HT-29 (cell line): ENCODE results near the gene ACP7. TPM values are rescaled to one million over a fixed set of nuclear protein-coding genes. Genes with fewer than 3 reads are reported as not detected.

Experiments
- DNase-seq: peaks from one replicate; pipeline ENCODE4 v3.0.0-alpha.2; 2015; ENCODE audit warnings: low spot score
- total RNA-seq: library from RNA; depleted of rRNA; stranded (reverse); fragments of >200 nt; shearing (Covaris generic); gene quantifications from 2 replicates; pipeline ENCODE4 v1.2.3, GENCODE V29; 2014

The ACP7 gene
- total RNA-seq, 1 experiment from 2014 or later: not detected

- DNase-seq: no peak
Measured at GRCh38 chr19:39146686-39147450, 62.7 kb downstream of the ACP7 start.

DNA sequence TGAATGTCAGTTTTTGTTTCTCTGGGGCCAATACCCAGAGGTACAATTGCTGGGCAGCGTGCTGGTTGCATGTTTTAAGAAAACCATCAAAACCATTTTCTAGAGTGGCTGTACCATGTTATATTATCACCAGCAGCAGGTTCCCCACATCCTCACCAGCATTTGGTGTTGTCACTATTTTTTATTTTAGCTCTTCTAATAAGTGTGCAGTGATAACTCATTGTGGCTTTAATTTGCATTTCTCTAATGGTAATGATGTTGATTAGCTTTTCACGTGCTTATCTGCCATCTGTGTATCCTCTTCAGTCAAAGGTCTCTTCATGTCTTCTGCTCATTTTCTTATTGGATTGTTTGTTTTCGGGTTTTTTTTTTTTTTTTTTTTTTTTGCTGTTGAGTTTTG lies 63.3 kb downstream of the ACP7 start:
- no peak for DNase-seq

GRCh38 chr19:39148939-39149529 lies 64.9 kb downstream of the ACP7 start:
- DNase-seq: no peak

- DNase-seq: no peak
Measured at GRCh38 chr19:39150235-39150634, 66.1 kb downstream of the ACP7 start.

DNA sequence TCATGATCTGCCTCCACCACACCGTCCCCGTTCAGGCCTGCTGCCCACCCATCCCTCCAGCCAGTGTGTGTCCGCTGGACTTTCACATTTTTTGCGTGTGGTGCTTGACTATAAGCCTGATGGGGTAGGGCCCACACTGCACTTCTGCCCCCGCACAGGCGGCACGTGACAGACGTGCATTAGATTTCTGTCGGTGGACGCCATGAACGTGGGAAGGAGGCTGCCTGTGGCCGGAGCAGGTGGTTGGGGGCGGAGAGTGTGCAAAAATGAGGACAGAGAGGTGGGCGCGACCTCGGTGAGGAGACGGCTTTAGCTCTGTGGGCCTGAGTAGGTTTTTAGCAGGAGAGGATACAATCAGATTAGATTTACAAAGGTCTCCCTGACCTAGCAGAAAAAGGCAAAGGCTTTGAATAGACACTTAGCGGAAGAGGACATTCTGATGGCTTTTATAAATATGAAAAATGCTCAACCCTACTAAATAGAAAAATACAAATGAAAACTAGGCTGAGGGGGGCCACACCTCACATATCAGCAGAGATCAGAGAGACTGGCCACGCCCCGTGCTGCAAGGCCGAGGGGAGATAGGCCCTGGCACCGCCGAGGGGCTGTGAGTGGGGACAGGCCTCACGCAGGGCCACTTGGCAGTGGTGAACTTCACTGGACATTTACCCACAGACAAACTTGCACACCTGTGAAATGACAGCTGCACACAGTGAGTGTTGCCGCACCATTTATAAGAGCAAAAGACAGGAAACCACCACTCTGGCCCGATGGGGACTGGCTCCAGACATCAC lies 66.8 kb downstream of the ACP7 start:
- DNase-seq: no peak

- DNase-seq: no peak
Measured at GRCh38 chr19:39152066-39152465, 67.9 kb downstream of the ACP7 start.

DNA sequence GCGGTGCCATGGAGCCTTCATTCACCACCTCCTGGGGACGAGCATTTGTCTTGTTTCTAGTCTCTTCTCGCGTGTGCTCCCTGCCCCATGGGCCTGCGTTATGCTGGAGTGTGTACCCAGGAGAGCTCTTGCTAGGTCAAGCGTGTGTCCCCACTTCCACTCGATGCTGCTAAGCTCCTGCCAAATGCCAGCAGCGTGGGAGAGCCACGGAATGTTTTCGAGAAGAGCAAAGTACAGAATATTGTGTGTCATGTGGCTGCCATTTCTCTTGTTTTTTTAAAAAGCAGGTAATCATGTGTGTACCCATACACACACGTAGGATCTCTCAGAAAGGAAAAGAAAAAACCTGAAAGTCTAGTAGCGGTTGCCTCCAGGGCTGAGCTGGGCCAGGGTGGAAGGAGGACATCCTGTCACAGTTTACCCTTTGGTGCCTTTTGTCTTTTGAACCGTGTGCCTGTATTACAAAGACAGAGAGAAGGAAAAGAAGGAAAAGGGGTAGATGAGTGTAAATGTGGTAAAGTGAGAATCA lies 70.0 kb downstream of the ACP7 start:
- DNase-seq: no peak

- peak; percentile 98 for DNase-seq
Measured at GRCh38 chr19:39154629-39155100, 70.5 kb downstream of the ACP7 start.

GRCh38 chr19:39155114-39155700 lies 71.0 kb downstream of the ACP7 start:
- peak; percentile 67 for DNase-seq

DNA sequence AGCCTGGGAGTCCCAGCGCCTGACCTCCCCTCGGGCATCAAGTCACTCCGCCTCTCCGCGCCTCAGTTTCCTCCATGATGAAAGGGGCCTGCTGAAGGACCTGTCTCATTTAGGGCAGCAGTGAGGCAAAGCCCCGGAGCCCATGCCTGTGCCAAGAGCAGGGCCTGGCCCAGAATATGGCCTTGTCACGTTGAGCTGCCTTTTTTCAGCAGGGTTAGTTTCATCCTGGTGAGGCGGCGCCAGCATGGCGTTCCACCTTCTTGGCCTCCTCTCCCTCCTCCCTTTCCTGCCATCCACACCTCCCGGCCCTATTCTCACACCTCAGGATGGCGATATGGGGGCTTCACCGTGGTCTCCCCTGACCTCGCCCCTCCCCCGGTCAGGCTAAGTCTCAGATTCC lies 71.6 kb downstream of the ACP7 start:
- no peak for DNase-seq

DNA sequence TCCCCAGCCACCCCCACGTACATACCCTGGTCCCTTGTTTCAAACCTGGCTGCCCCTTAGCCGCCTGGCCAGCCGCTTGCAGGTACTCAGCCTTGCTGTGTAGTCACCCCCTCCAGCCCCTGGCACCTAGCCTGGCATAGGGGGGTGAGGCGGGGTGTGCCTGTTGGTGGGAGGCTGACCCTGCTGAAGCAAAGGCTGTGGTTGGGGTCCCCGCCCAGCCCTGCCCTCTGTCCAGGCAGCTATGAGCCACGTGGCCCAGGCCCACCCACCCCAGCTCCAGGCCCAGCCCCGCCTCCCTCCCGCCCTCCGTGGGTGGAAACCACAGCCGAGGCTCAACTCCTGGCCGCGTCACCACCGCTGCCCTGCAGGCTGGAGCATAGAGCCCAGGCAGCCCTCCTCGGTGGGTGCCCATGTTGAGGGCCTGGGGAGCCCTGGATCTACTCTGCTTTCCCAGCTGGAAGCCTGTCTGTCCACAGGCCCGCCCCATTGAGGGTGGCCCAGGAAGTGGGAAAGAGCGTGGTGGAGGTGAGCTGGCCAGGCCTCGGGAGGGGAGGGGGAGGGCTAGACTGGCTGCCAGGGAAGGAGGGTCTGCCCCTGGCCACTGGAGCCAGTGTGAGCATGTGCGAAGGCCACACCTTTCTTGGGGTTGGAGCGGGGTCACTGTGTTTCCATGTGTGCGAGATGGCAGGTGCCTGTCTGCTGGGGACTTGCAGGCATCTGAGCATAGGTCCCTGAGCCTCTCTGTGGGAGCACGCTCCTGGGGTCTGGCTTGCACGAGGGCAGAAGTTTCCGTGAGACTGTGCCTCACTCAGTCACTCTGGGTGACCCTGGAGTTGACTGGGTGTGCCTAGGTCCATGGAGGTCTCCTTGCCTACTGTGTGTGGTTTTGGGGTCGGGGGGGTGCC lies 72.4 kb downstream of the ACP7 start:
- DNase-seq: peak; percentile 57

- no peak for DNase-seq
Measured at GRCh38 chr19:39157275-39157996, 73.3 kb downstream of the ACP7 start.

DNA sequence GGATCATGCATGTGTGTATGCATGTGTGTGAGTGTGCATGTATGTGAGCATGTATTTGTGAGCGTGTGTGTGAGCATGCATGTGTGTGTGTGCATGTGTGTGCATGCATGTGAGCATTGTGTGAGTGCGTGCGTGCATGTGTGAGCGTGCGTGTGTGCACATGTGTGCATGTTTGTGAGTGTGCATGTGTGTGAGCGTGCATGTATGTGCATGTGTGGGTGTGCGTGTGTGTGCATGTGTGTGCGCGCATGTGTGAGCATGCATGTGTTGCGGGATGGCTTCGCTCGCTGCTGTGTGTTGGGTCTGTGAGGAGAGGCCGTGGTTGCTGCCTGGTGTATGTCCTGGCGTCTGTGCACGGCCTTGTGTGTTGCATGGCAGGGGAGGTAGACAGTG lies 73.8 kb downstream of the ACP7 start:
- DNase-seq: no peak

DNA sequence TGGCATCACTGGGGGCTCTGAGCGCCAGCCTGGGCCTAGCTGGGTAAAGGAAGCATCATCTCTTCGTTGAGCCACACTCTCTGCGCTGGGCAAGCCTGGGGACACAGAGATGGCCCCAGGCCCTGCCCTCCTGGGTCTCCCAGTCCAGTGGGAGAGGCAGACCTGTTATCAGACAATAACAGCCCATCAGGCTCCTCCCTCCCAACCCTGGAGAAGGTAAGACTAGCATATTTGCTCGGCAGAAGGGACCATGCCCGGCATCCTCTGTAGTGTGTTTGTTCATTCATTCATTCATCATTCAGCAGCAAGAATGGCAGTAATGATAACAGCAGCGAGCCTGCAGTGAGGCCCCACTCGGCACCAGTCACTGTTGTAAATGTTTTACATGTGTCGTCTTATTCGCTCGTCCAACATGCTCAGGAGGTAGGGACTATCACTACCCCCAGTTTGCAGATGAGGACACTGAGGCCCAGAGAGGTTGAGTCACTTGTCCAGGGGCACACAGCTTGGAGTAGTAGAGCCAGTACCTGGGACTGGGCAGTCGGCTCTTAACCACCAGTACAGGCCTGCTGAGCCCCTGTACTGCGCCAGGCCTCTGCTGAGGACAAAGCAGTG lies 74.6 kb downstream of the ACP7 start:
- no peak for DNase-seq

DNA sequence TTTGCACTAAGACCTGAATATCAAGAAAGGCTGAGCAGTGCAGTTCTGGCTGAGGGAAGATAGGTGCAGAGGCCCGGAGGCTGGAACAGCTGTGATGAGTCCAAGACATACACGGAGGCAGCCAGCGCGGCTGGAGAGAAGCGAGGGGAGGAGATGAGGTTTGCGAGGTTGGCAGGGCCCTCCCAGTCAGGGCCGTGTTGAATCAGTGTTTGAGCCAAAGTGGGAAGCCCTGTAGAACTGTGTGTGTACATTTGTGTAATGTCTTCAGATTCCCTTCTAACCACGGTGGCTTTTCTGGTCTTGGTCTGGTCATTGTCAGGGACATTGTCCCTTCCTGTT lies 76.3 kb downstream of the ACP7 start:
- peak; percentile 33 for DNase-seq
